CD4-positive, alpha-beta T cell (primary cell): ENCODE measurements around the gene RXFP4. TPM values are rescaled to one million over a fixed set of nuclear protein-coding genes. Genes with fewer than 3 reads are reported as not detected.

ENCODE experiments used
- ATAC-seq: fragments of 200-7000 bp; cut with Tn5 transposase; one replicate; pipeline ENCODE4 v1.10.0; 2022; ENCODE audit warnings: mild to moderate bottlenecking; ENCODE audit not compliant: poor library complexity
- CTCF ChIA-PET: fragments of 350-600 bp; sonication (Branson Sonifier 250); formaldehyde crosslinking; loops from one replicate; lab custom pipeline; 2021; ENCODE audit warnings: antibody characterized with exemption, inconsistent platforms; lab: Charles Lee
- POLR2A ChIA-PET: fragments of 350-600 bp; sonication (Branson Sonifier 250); formaldehyde crosslinking; loops from one replicate; lab custom pipeline; 2021; ENCODE audit warnings: antibody characterized with exemption, inconsistent platforms; lab: Charles Lee
- DNase-seq, 14 experiments: peaks; one replicate each; pipeline ENCODE4 v3.0.0-alpha.2; 2013 to 2020; ENCODE audit warnings: mixed read lengths in 2 of 14
- H3K27ac ChIP-seq, 2 donors: one replicate each; pipeline versions ENCODE4 v1.5.1 to v1.7.0; 2013; ENCODE audit warnings: low read length in 2 of 2, low read depth in 1 of 2, mild to moderate bottlenecking in 1 of 2
- H3K27me3 ChIP-seq, 2 experiments: 1 replicate in 1 of 2; 2 replicates in 1 of 2; pipeline versions ENCODE4 v1.6.1 to v1.7.0; 2013; ENCODE audit warnings: low read length in 2 of 2, control low read depth in 1 of 2, mild to moderate bottlenecking in 1 of 2, moderate library complexity in 1 of 2; ENCODE audit not compliant: insufficient read depth in 2 of 2, control insufficient read depth in 1 of 2
- H3K36me3 ChIP-seq: one replicate; pipeline ENCODE4 v1.6.1; 2013; ENCODE audit warnings: low read length, control low read depth; ENCODE audit not compliant: insufficient read depth
- H3K4me1 ChIP-seq: one replicate; pipeline ENCODE4 v1.6.1; 2013; ENCODE audit warnings: low read length, control low read depth; ENCODE audit not compliant: insufficient read depth
- H3K4me3 ChIP-seq: one replicate; pipeline ENCODE4 v1.5.1; 2013; ENCODE audit warnings: mild to moderate bottlenecking, low read length, moderate library complexity
- H3K9me3 ChIP-seq, 2 experiments: 1 replicate in 1 of 2; 2 replicates in 1 of 2; pipeline versions ENCODE4 v1.6.1 to v1.7.0; 2013; ENCODE audit warnings: low read length in 2 of 2, mild to moderate bottlenecking in 2 of 2, control low read depth in 1 of 2, moderate library complexity in 1 of 2; ENCODE audit not compliant: control insufficient read depth in 1 of 2, insufficient read depth in 1 of 2
- H3K27ac Mint-ChIP-seq: one replicate; pipeline ENCODE4 v1.8.0; 2020; ENCODE audit warnings: mixed read lengths
- H3K27me3 Mint-ChIP-seq: one replicate; pipeline ENCODE4 v1.8.0; 2021; ENCODE audit warnings: mixed read lengths
- H3K36me3 Mint-ChIP-seq: one replicate; pipeline ENCODE4 v1.8.0; 2021; ENCODE audit warnings: low read depth, mixed read lengths
- H3K4me1 Mint-ChIP-seq: one replicate; pipeline ENCODE4 v1.8.0; 2021; ENCODE audit warnings: low read depth, mixed read lengths
- H3K4me3 Mint-ChIP-seq: one replicate; pipeline ENCODE4 v1.8.0; 2020; ENCODE audit warnings: mild to moderate bottlenecking, mixed read lengths
- H3K9me3 Mint-ChIP-seq: one replicate; pipeline ENCODE4 v1.8.0; 2020; ENCODE audit warnings: mixed read lengths
- intact Hi-C, 2 experiments: fragments of 100-400 bp; cut with DNase I in 1 of 2; cut with micrococcal nuclease in 1 of 2; formaldehyde crosslinking; loops; one replicate each; pipeline versions ENCODE4 v1.15.1 to v1.9.0; 2023 to 2025; cut with DNase I, micrococcal nuclease
- total RNA-seq, 174 experiments: library from RNA in 2 of 174; stranded (reverse) in 2 of 174; gene quantifications; one replicate each; pipeline ENCODE4 v1.2.3 and lab custom pipeline; 2021 to 2026
- TF ChIP-seq, protein P1 (sequence below): fragments of 200-600 bp; IDR thresholded peaks from one replicate; pipeline ENCODE4 v1.8.0; 2022; ENCODE audit warnings: antibody characterized with exemption, mild to moderate bottlenecking

The RXFP4 gene
- total RNA-seq, 2 experiments from 2014 or later = not detected

DNA sequence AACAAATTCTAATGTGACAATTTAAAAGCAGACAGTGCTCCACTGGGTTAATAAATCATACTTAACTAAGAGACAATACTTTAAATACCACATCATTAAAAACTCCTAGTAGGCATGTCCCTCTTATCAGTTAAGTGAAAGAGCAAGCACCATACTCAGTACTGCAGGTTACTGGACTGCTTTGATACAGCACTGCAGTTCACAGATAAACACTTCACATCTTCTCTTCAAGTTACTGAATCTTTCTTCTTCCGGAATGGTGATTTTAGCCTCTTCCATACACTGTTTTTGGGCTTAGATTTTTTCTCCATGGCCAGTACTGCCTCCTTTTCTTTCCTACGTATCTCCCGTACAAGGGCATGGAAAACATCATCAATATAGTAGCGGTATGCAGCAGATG is 41.3 kb upstream of the RXFP4 start:
- Mint-ChIP-seq H3K27me3 (no peaks in the 10 kb centered on the region), H3K9me3 (no peaks in the 10 kb centered on the region), H3K36me3 (peaks cover 65% of the 10 kb centered on the region), H3K4me3 (no peak overlapping the region), H3K4me1 (peaks cover 10% of the 10 kb centered on the region), H3K27ac (no peak overlapping the region)
- no peak overlapping the region for H3K4me3 ChIP-seq
- H3K27me3 ChIP-seq = no peaks in the 10 kb centered on the region
- intact Hi-C loops = no loop called here
- no peaks in the 10 kb centered on the region for H3K9me3 ChIP-seq
- H3K36me3 ChIP-seq = peaks cover 67% of the 10 kb centered on the region
- TF ChIP-seq, protein P1, sequence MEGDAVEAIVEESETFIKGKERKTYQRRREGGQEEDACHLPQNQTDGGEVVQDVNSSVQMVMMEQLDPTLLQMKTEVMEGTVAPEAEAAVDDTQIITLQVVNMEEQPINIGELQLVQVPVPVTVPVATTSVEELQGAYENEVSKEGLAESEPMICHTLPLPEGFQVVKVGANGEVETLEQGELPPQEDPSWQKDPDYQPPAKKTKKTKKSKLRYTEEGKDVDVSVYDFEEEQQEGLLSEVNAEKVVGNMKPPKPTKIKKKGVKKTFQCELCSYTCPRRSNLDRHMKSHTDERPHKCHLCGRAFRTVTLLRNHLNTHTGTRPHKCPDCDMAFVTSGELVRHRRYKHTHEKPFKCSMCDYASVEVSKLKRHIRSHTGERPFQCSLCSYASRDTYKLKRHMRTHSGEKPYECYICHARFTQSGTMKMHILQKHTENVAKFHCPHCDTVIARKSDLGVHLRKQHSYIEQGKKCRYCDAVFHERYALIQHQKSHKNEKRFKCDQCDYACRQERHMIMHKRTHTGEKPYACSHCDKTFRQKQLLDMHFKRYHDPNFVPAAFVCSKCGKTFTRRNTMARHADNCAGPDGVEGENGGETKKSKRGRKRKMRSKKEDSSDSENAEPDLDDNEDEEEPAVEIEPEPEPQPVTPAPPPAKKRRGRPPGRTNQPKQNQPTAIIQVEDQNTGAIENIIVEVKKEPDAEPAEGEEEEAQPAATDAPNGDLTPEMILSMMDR = no peak
- no peaks in the 10 kb centered on the region for H3K4me1 ChIP-seq
- POLR2A ChIA-PET = interaction anchor here (0.6 kb wide), 1 partner anchor 43 kb away, joined by 4 read pairs; the partner anchor contains the start of gene GON4L
- DNase-seq (no peak), ATAC-seq (no peak)
- H3K27ac ChIP-seq = no peak overlapping the region
- CTCF ChIA-PET = no interaction called here

- Histone ChIP-seq H3K27me3 (no peaks in the 10 kb centered on the region), H3K4me3 (no peak overlapping the region), H3K27ac (no peak overlapping the region), H3K9me3 (no peaks in the 10 kb centered on the region), H3K4me1 (peaks cover 5% of the 10 kb centered on the region), H3K36me3 (peaks cover 69% of the 10 kb centered on the region)
- CTCF ChIA-PET = interaction anchor here (0.6 to 0.7 kb wide), 2 partner anchors 74 to 104 kb away, joined by 3 read pairs; partner anchors contain the start of gene ARHGEF2
- peaks cover 7% of the 10 kb centered on the region for H3K4me1 Mint-ChIP-seq
- H3K27me3 Mint-ChIP-seq = no peaks in the 10 kb centered on the region
- no peak for ATAC-seq
- POLR2A ChIA-PET = interaction anchor here (0.8 kb wide), 1 partner anchor 30 kb away, joined by 3 read pairs; the partner anchor contains the start of gene KHDC4
- no peak for DNase-seq
- intact Hi-C loops = no loop called here
- peaks cover 68% of the 10 kb centered on the region for H3K36me3 Mint-ChIP-seq
- H3K27ac Mint-ChIP-seq = no peak overlapping the region
- no peak overlapping the region for H3K4me3 Mint-ChIP-seq
- no peaks in the 10 kb centered on the region for H3K9me3 Mint-ChIP-seq
- TF ChIP-seq, protein P1 = no peak
Observed at GRCh38 chr1:155904261-155904660, 37.2 kb upstream of the RXFP4 start.

DNA sequence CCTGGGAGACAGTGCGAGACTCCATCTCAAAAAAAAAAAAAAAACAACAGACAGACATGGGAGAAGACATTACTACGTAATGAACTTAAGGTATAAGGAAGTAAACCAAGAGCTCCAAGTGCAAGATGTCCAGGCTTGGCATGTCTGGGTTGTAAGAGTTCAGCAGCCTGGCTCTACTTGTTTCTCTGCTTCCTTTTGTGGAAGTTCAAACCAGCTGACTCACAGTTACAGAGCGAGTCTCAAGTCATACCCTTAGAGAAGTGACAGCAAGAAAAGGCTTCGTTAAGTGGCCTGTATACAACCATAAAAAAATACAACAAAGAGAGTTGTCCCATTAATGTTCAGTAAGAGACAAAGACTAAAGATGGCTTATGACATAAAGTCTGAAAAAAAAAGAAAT is 31.5 kb upstream of the RXFP4 start:
- Mint-ChIP-seq H3K27me3 (no peaks in the 10 kb centered on the region), H3K36me3 (peaks cover 72% of the 10 kb centered on the region), H3K9me3 (no peaks in the 10 kb centered on the region), H3K4me3 (peak overlapping the region; percentile 100), H3K4me1 (peaks cover 28% of the 10 kb centered on the region), H3K27ac (peak overlapping the region; percentile 90)
- no peak for ATAC-seq
- ChIA-PET POLR2A (interaction anchor here (0.6 to 1.3 kb wide), 2 partner anchors 51 to 366 kb away, joined by 3 to 4 read pairs; partner anchors contain the start of gene SYT11), CTCF (interaction anchor here (0.7 to 1.2 kb wide), 2 partner anchors 8 to 80 kb away, joined by 3 read pairs; no protein-coding TSS in a partner anchor)
- intact Hi-C loops = loop anchor here (2.0 to 10.0 kb wide), 4 partner anchors 25 to 147 kb away; partner anchors contain the start of genes GON4L (in 1 of the 2), KHDC4 (in 1 of the 2) and SYT11 (in 1 of the 2)
- H3K36me3 ChIP-seq = peaks cover 53% of the 10 kb centered on the region
- peaks cover 25% of the 10 kb centered on the region for H3K4me1 ChIP-seq
- H3K4me3 ChIP-seq = peak overlapping the region; percentile 67
- no peaks in the 10 kb centered on the region for H3K27me3 ChIP-seq
- peak overlapping the region in 1 of 2 donors; percentile 60 for H3K27ac ChIP-seq
- TF ChIP-seq, protein P1 = no peak
- no peaks in the 10 kb centered on the region for H3K9me3 ChIP-seq
- DNase-seq = peak in 4 of 14 experiments; percentile 17 to 61 (median 41)
